Breast epithelium (tissue), 4 donors: ENCODE results near the gene HAGHL. TPM values are rescaled to one million over a fixed set of nuclear protein-coding genes. Genes with fewer than 3 reads are reported as not detected.

Experiments used
- DNase-seq, 2 donors: peaks; one replicate each; pipeline ENCODE4 v3.0.0-alpha.2; 2019; ENCODE audit warnings: low spot score in 2 of 2
- H3K27ac ChIP-seq, 2 donors: fragments of 200-600 bp; sonication (generic) in 1 of 2; one replicate each; pipeline ENCODE4 v1.5.1; 2016 to 2019; ENCODE audit warnings: mild to moderate bottlenecking in 1 of 2
- H3K27me3 ChIP-seq, 2 donors: fragments of 200-600 bp; sonication (generic) in 1 of 2; one replicate each; pipeline versions ENCODE4 v1.5.1 to v1.6.0; 2017 to 2019; ENCODE audit warnings: control low read depth in 1 of 2, mild to moderate bottlenecking in 1 of 2
- H3K36me3 ChIP-seq: fragments of 200-600 bp; one replicate; pipeline ENCODE4 v1.5.1; 2019
- H3K4me1 ChIP-seq, 2 donors: fragments of 200-600 bp; sonication (generic); one replicate each; pipeline ENCODE4 v1.5.1; 2016 to 2019; ENCODE audit warnings: control low read depth in 1 of 2
- H3K4me3 ChIP-seq, 3 donors: fragments of 200-600 bp; sonication (generic); 1 replicate in 2 of 3; 2 replicates in 1 of 3; pipeline ENCODE4 v1.5.1; 2016 to 2019; ENCODE audit warnings: mild to moderate bottlenecking in 3 of 3, moderate library complexity in 2 of 3
- H3K9me3 ChIP-seq, 2 donors: fragments of 200-600 bp; sonication (generic) in 1 of 2; one replicate each; pipeline ENCODE4 v1.5.1; 2016 to 2019; ENCODE audit warnings: control low read depth in 1 of 2
- POLR2A ChIP-seq: fragments of 450-650 bp; IDR thresholded peaks from one replicate; pipeline ENCODE4 v1.6.1; 2016; ENCODE audit warnings: antibody characterized with exemption, mild to moderate bottlenecking, moderate library complexity
- POLR2AphosphoS5 ChIP-seq, 3 donors: sonication (generic); formaldehyde crosslinking; IDR thresholded peaks; one replicate each; pipeline ENCODE4 v1.6.1; 2017; ENCODE audit warnings: antibody characterized with exemption in 3 of 3
- intact Hi-C: fragments of 100-400 bp; cut with DNase I; formaldehyde crosslinking; loops from one replicate; pipeline ENCODE4 v1.15.1; 2023; ENCODE audit warnings: low total_unique reads
- total RNA-seq, 3 donors: library from RNA; depleted of rRNA; stranded (reverse); fragments of >200 nt; gene quantifications; one replicate each; pipeline ENCODE4 v1.1.0, GENCODE V29; 2016
- TF ChIP-seq, protein P1 (sequence below), 3 donors: fragments of 450-650 bp; IDR thresholded peaks; one replicate each; pipeline ENCODE4 v1.5.1; 2016 to 2017; ENCODE audit warnings: antibody characterized with exemption in 3 of 3, mild to moderate bottlenecking in 3 of 3, moderate library complexity in 3 of 3

Gene HAGHL
- total RNA-seq, 3 donors from 2014 or later = 4.3 to 7.5 (median 5.1) TPM

DNA sequence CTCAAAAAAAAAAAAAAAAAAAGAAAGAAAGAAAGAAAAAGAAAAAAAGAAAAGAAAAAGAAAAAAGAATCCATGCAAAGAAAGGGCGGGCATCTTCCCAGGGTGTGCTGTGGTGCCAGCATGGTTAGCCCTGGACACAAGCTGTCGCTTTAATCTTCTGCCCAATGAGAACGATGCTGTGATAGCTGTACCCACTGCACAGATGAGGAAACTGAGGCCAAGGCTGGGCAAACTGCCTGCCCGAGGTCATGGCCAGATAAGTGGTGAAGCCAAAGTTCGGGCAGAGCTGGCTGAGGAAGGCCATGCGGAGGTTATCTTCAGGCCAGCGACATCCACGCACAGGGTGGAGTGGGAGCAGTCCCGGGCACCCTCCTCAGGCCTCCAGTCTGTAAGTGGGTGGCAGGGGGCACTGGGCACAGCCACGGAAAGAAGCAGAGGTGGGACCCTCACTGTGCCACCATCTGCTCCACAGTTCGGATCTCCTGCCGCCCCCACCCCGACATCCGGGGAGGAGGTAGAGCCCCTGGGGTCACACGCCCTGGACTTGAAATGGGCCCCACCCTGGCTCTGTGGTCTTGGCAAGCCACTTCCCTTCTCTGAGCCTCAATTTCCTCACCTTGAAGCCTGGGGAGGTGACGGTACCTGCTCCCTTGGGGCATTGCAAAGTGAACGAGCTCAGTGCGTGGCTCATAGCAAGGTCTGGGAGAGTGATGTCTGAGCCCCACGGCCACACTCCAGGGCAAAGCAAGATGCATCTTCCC is 27.8 kb upstream of the HAGHL start:
- intact Hi-C loops = no loop called here
- no peak overlapping the region for H3K4me3 ChIP-seq
- no peak for TF ChIP-seq POLR2AphosphoS5 (IDR thresholded peaks at IDR 0.05)
- no peaks in the 10 kb centered on the region for H3K9me3 ChIP-seq
- peaks cover 17 to 75% of the 10 kb centered on the region in 2 donors for H3K27me3 ChIP-seq
- peaks cover 8 to 13% of the 10 kb centered on the region in 2 donors for H3K4me1 ChIP-seq
- no peak overlapping the region for H3K27ac ChIP-seq
- no peaks in the 10 kb centered on the region for H3K36me3 ChIP-seq
- DNase-seq = no peak

DNA sequence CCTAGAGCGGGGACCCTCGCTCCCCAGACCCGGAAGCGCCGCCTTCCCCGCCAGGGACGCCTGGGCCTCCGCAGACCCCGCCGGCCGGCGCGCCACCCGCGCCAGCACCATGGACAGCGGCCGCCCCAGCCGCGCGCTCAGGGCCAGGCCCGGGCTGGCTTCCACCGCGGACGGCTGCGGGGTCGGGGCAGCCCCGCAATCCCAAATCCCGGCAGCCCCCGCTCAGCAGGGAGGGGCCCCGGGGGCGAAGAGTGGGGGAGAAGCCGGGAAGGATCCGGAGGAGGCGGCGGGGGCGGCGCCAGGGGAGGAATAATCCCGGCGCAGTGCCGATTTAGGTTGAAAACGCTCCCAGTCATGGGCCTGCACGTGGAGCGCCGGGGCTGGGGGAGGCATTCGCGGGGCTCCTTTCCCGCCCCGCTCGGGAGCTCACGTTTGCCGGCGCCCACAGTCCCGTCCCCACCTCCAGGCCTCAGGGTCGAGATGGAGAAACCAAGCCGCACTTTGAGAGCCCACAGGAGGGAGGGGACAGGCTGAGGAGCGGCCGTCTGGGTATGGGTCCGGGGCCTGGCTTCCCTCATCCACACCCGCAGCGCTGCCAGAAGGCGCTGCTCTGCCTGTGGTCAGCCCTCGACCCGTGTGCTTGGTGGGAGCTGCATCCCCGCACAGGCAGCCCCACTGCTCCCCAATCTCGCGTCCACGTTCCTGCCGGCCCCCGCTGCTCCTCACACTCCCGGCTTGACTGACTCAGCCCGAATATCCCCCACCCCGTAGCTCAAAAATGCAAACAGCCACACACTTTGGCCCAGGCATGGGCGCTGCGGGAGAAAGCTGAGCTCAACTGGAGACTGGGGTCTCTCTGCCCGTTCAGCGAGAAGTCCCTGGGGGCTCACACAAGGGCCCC is 26.0 kb upstream of the HAGHL start:
- Histone ChIP-seq H3K4me1 (peaks cover 0 to 2% of the 10 kb centered on the region in 2 donors), H3K9me3 (no peaks in the 10 kb centered on the region), H3K4me3 (no peak overlapping the region), H3K36me3 (no peaks in the 10 kb centered on the region), H3K27ac (no peak overlapping the region), H3K27me3 (peaks cover 17 to 74% of the 10 kb centered on the region in 2 donors)
- intact Hi-C loops = no loop called here
- DNase-seq = no peak
- no peak for TF ChIP-seq POLR2A
- no peak for TF ChIP-seq POLR2AphosphoS5 (IDR thresholded peaks at IDR 0.05)
- TF ChIP-seq, protein P1, sequence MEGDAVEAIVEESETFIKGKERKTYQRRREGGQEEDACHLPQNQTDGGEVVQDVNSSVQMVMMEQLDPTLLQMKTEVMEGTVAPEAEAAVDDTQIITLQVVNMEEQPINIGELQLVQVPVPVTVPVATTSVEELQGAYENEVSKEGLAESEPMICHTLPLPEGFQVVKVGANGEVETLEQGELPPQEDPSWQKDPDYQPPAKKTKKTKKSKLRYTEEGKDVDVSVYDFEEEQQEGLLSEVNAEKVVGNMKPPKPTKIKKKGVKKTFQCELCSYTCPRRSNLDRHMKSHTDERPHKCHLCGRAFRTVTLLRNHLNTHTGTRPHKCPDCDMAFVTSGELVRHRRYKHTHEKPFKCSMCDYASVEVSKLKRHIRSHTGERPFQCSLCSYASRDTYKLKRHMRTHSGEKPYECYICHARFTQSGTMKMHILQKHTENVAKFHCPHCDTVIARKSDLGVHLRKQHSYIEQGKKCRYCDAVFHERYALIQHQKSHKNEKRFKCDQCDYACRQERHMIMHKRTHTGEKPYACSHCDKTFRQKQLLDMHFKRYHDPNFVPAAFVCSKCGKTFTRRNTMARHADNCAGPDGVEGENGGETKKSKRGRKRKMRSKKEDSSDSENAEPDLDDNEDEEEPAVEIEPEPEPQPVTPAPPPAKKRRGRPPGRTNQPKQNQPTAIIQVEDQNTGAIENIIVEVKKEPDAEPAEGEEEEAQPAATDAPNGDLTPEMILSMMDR (IDR thresholded peaks at IDR 0.05) = no peak

DNA sequence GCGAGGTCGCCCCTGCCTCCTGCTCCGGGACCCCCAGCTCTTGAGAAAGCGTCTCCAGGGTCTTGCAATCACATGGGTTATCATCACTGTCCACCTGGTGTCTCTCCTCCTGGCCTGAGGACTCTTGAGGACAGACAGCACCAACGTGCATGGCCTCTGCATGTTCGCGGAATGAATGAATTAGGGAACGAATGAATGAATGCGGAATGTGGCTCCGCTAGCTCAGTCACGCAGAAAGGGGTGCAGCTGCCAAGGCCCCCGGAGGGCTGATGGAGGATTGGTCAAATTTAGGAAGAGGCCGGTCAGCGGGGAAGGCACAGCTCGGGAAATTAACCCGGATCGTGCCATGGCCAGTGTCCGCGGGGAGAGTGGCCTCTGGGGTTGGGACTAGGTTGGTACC is 24.6 kb upstream of the HAGHL start:
- TF ChIP-seq POLR2AphosphoS5 (IDR thresholded peaks at IDR 0.05) (no peak), POLR2A (no peak)
- TF ChIP-seq, protein P1 (IDR thresholded peaks at IDR 0.05) = no peak
- H3K4me1 ChIP-seq = peaks cover 2 to 6% of the 10 kb centered on the region in 2 donors
- no peak for DNase-seq
- intact Hi-C loops = no loop called here
- H3K27ac ChIP-seq = no peak overlapping the region
- H3K36me3 ChIP-seq = no peaks in the 10 kb centered on the region
- H3K27me3 ChIP-seq = peaks cover 17 to 79% of the 10 kb centered on the region in 2 donors
- H3K9me3 ChIP-seq = no peaks in the 10 kb centered on the region
- no peak overlapping the region for H3K4me3 ChIP-seq

DNA sequence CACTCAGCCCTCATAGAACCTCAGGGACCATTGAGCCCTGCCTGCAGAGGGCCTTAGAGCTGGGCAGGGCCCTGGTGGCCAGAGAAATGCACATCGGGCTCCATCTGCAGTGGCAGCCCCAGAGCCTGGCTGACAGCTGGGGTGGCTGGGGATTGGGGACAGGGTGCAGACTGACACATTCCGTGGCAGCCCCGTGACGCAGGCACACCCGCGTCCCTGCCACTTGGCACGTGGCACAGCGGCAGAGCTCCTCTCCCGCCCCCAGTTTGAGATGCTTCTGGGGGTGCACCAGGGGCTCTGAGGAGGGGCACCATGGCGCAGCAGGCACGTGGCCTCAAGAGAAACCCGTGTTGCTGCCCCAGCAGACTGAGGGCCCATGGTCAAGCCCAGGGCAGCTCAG is 23.5 kb upstream of the HAGHL start:
- peaks cover 17 to 90% of the 10 kb centered on the region in 2 donors for H3K27me3 ChIP-seq
- intact Hi-C loops = no loop called here
- no peaks in the 10 kb centered on the region for H3K9me3 ChIP-seq
- no peaks in the 10 kb centered on the region for H3K36me3 ChIP-seq
- no peak for TF ChIP-seq POLR2A
- no peak for TF ChIP-seq POLR2AphosphoS5 (IDR thresholded peaks at IDR 0.05)
- TF ChIP-seq, protein P1 (IDR thresholded peaks at IDR 0.05) = no peak
- no peak overlapping the region for H3K4me3 ChIP-seq
- peaks cover 2 to 6% of the 10 kb centered on the region in 2 donors for H3K4me1 ChIP-seq
- no peak overlapping the region for H3K27ac ChIP-seq
- no peak for DNase-seq

DNA sequence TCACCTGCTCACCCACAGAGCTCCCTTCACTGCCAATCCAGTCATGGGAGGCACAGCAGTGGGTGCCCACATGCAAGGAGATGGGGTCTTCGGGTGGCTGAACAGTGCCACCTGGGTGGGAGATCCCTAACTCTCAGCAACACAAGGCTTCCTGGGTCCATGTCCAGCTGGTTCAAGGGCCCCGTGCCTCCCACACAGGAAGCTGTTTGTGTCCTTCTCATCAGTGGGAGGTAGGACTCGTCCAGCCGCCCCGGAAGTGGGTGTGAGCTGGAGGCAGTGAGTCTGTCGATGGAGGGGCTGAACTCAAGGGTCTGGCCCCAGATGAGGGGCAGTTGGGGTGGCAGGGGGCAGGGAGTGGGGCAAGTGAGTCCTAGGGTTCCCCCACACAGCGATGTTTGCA is 22.9 kb upstream of the HAGHL start:
- no peak overlapping the region for H3K4me3 ChIP-seq
- DNase-seq = no peak
- no peaks in the 10 kb centered on the region for H3K36me3 ChIP-seq
- no peaks in the 10 kb centered on the region for H3K9me3 ChIP-seq
- TF ChIP-seq, protein P1 (IDR thresholded peaks at IDR 0.05) = no peak
- TF ChIP-seq POLR2A (no peak), POLR2AphosphoS5 (IDR thresholded peaks at IDR 0.05) (no peak)
- H3K4me1 ChIP-seq = peaks cover 2 to 6% of the 10 kb centered on the region in 2 donors
- H3K27ac ChIP-seq = no peak overlapping the region
- intact Hi-C loops = no loop called here
- H3K27me3 ChIP-seq = peaks cover 18 to 95% of the 10 kb centered on the region in 2 donors
